Spleen (tissue), 11 donors: ENCODE results near the gene IFT80. TPM values are rescaled to one million over a fixed set of nuclear protein-coding genes. Genes with fewer than 3 reads are reported as not detected.

Experiments used
- DNase-seq: peaks from one replicate; pipeline ENCODE4 v3.0.0-alpha.2; 2020
- H3K27ac ChIP-seq, 8 donors: fragments of 200-600 bp; sonication (generic) in 7 of 8; 1 replicate in 4 of 8; 2 replicates in 4 of 8; pipeline versions ENCODE4 v1.5.0 to v1.8.0; 2016 to 2021; ENCODE audit warnings: inconsistent platforms in 4 of 8, mild to moderate bottlenecking in 4 of 8, moderate library complexity in 1 of 8
- H3K27me3 ChIP-seq, 7 donors: fragments of 200-600 bp; sonication (generic) in 6 of 7; replicated peaks in 1 of 7; 1 replicate in 4 of 7; 2 replicates in 3 of 7; pipeline versions ENCODE4 v1.5.0 to v1.8.0; 2016 to 2021; ENCODE audit warnings: inconsistent platforms in 3 of 7, mild to moderate bottlenecking in 1 of 7
- H3K36me3 ChIP-seq, 6 donors: fragments of 200-600 bp; sonication (generic) in 5 of 6; 1 replicate in 4 of 6; 2 replicates in 2 of 6; pipeline versions ENCODE4 v1.5.0 to v1.8.0; 2016 to 2021; ENCODE audit warnings: inconsistent platforms in 2 of 6
- H3K4me1 ChIP-seq, 6 donors: fragments of 200-600 bp; sonication (generic) in 5 of 6; 1 replicate in 3 of 6; 2 replicates in 3 of 6; pipeline versions ENCODE4 v1.5.0 to v1.8.0; 2016 to 2021; ENCODE audit warnings: inconsistent platforms in 3 of 6
- H3K4me3 ChIP-seq, 8 donors: fragments of 200-600 bp; sonication (generic) in 7 of 8; 1 replicate in 4 of 8; 2 replicates in 4 of 8; pipeline versions ENCODE4 v1.5.0 to v1.8.0; 2016 to 2021; ENCODE audit warnings: inconsistent platforms in 4 of 8, mild to moderate bottlenecking in 4 of 8, moderate library complexity in 2 of 8
- H3K9me3 ChIP-seq, 8 donors: fragments of 200-600 bp; sonication (generic) in 7 of 8; 1 replicate in 4 of 8; 2 replicates in 4 of 8; pipeline versions ENCODE4 v1.5.0 to v1.8.0; 2016 to 2021; ENCODE audit warnings: inconsistent platforms in 4 of 8
- CTCF ChIP-seq, 11 experiments: fragments of 200-600 bp in 7 of 11; fragments of 450-650 bp in 4 of 11; sonication (generic) in 4 of 11; IDR thresholded peaks in 8 of 11; conservative IDR thresholded peaks in 3 of 11; 1 replicate in 7 of 11; 2 replicates in 4 of 11; pipeline versions ENCODE4 v1.4.0 to v1.8.0; 2016 to 2021; ENCODE audit warnings: antibody characterized with exemption in 11 of 11, inconsistent platforms in 4 of 11, mild to moderate bottlenecking in 1 of 11
- POLR2A ChIP-seq, 3 donors: fragments of 450-650 bp; IDR thresholded peaks; one replicate each; pipeline ENCODE4 v1.5.1; 2017; ENCODE audit warnings: antibody characterized with exemption in 3 of 3, mild to moderate bottlenecking in 1 of 3
- POLR2AphosphoS5 ChIP-seq, 3 donors: sonication (generic); formaldehyde crosslinking; IDR thresholded peaks; one replicate each; pipeline ENCODE4 v1.5.1; 2017; ENCODE audit warnings: antibody characterized with exemption in 3 of 3
- WGBS, 5 donors: extraction: QIAGEN DNeasy Blood & Tissue Kit in 3 of 5; methylation state at CpG; one replicate each; pipeline versions ENCODE4 v1.1.5 to v1.1.7; 2013 to 2018; 5-methylcytosine and 5-hydroxymethylcytosine counted together
- intact Hi-C: fragments of 100-400 bp; cut with DNase I; formaldehyde crosslinking; loops from one replicate; pipeline ENCODE4 v1.15.0; 2023; ENCODE audit warnings: low total_unique reads
- polyA plus RNA-seq, 3 donors: library from polyadenylated mRNA; stranded (reverse); fragments of 200-250 nt; gene quantifications; one replicate each; pipeline ENCODE4 v1.2.1, GENCODE V29; 2013
- total RNA-seq, 7 donors: library from RNA; depleted of rRNA in 3 of 7; stranded (reverse); fragments of >200 nt in 3 of 7; fragmentation: NEBNext Ultra II Directional in 4 of 7; extraction: Animal tissue kit (Norgen Biotek cat#: 25700) in 4 of 7; gene quantifications; one replicate each; pipeline versions ENCODE4 v1.1.0 to v1.2.1, GENCODE V29; 2016 to 2021
- donor health status: healthy with polysubstance abuse.
- donor health status: DM: no; HTN: no; CAD: no; lungs with moderate emphysema.
- donor health status: DM: no; HTN: no; CAD: no.
- donor health status: Bipolar disorder and iron deficiency.
- donor health status: healthy.
- donor health status: DM: no; HTN: no; CAD: no.
- donor health status: DM: yes; HTN: yes; CAD: no.

Gene IFT80
- total and polyA plus RNA-seq, 10 donors: 15.3 to 44.0 (median 21.5) TPM

- DNase-seq: no peak
Measured at GRCh38 chr3:160373655-160374054, 25.4 kb downstream of the IFT80 start.

GRCh38 chr3:160372780-160373179 is 26.2 kb downstream of the IFT80 start:
- H3K4me3 ChIP-seq: no peak overlapping the region
- no peaks in the 10 kb centered on the region for H3K27me3 ChIP-seq
- no peak for DNase-seq
- H3K36me3 ChIP-seq: peaks cover 0 to 57% (median 23%) of the 10 kb centered on the region in 6 donors
- intact Hi-C loops: no loop called here
- TF ChIP-seq CTCF (IDR thresholded peaks at IDR 0.05 in 8 of 11, conservative IDR thresholded peaks at IDR 0.05 in 3 of 11) (no peak), POLR2AphosphoS5 (IDR thresholded peaks at IDR 0.05) (no peak), POLR2A (IDR thresholded peaks at IDR 0.05) (no peak)
- H3K4me1 ChIP-seq: peaks cover 0 to 8% (median 0%) of the 10 kb centered on the region in 6 donors
- no peaks in the 10 kb centered on the region for H3K9me3 ChIP-seq
- no peak overlapping the region for H3K27ac ChIP-seq

More at GRCh38 chr3:160373655-160374054, 25.4 kb downstream of the IFT80 start:
- Histone ChIP-seq H3K9me3 (no peaks in the 10 kb centered on the region), H3K4me1 (peaks cover 0 to 8% (median 0%) of the 10 kb centered on the region in 6 donors), H3K27me3 (no peaks in the 10 kb centered on the region), H3K36me3 (peaks cover 0 to 57% (median 23%) of the 10 kb centered on the region in 6 donors), H3K4me3 (no peak overlapping the region), H3K27ac (no peak overlapping the region)
- TF ChIP-seq CTCF (IDR thresholded peaks at IDR 0.05 in 8 of 11, conservative IDR thresholded peaks at IDR 0.05 in 3 of 11): no peak
- no peak for TF ChIP-seq POLR2A (IDR thresholded peaks at IDR 0.05)
- no peak for TF ChIP-seq POLR2AphosphoS5 (IDR thresholded peaks at IDR 0.05)
- WGBS, 5 donors: 88 to 98% (median 94%) methylated on average over 2 of the region's 2 CpGs
- intact Hi-C loops: no loop called here

GRCh38 chr3:160370987-160371857 is 27.8 kb downstream of the IFT80 start:
- no peak overlapping the region for H3K27ac ChIP-seq
- 93 to 99% (median 94%) methylated on average over 6 of the region's 6 CpGs for WGBS, 5 donors

More at GRCh38 chr3:160370987-160371857, 27.8 kb downstream of the IFT80 start:
- H3K9me3 ChIP-seq: no peaks in the 10 kb centered on the region
- intact Hi-C loops: no loop called here
- no peak for DNase-seq
- TF ChIP-seq POLR2AphosphoS5 (IDR thresholded peaks at IDR 0.05): no peak
- no peak for TF ChIP-seq CTCF (IDR thresholded peaks at IDR 0.05 in 8 of 11, conservative IDR thresholded peaks at IDR 0.05 in 3 of 11)
- no peak for TF ChIP-seq POLR2A (IDR thresholded peaks at IDR 0.05)
- H3K4me1 ChIP-seq: peaks cover 0 to 8% (median 0%) of the 10 kb centered on the region in 6 donors
- H3K27me3 ChIP-seq: no peaks in the 10 kb centered on the region
- H3K4me3 ChIP-seq: no peak overlapping the region
- H3K36me3 ChIP-seq: peaks cover 0 to 45% (median 19%) of the 10 kb centered on the region in 6 donors
